Lung microvascular endothelial cell (primary cell): ENCODE results near the gene SIGLEC14. TPM values are rescaled to one million over a fixed set of nuclear protein-coding genes. Genes with fewer than 3 reads are reported as not detected.
"Not testable (repeated sequence)": the region's sequence is repeated elsewhere in the genome, so short reads cannot be mapped to it uniquely, and the experiment has no call there.

Source experiments
- DNase-seq, 2 donors: peaks; one replicate each; pipeline versions ENCODE4 v3.0.0 to v3.0.0-alpha.2; 2010; ENCODE audit warnings: low read depth in 2 of 2
- total RNA-seq: library from RNA; depleted of rRNA; stranded (reverse); fragments of >200 nt; gene quantifications from 2 replicates; pipeline ENCODE4 v1.2.1, GENCODE V29; 2014

The SIGLEC14 gene
- total RNA-seq, 1 donor from 2014 or later, result not detected

DNA sequence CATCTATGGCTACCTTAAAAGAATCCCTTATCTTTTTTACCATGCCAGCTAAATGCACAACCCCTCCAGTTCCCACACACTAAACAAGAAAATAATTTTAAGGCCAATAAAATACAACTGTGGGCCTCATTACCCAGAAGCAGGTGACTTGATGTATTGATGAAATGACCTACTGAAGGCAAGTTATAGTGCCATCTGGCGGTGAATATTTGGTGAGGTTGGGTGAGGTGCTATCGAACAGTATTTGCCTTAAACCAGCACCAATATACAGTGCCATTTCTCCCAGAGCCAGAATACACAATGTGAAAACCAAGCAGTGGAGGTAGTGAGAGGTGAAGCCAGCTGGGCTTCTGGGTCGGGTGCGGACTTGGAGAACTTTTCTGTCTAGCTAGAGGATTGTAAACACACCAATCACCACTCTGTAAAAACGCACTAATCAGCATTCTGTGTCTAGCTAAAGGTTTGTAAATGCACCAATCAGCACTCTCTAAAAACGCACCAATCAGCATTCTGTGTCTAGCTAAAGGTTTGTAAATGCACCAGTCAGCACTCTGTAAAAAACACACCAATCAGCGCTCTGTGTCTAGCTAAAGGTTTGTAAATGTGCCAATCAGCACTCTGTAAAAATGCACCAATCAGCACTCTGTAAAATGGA lies 29.4 kb upstream of the SIGLEC14 start:
- peak; percentile 42 to 65 for DNase-seq

DNA sequence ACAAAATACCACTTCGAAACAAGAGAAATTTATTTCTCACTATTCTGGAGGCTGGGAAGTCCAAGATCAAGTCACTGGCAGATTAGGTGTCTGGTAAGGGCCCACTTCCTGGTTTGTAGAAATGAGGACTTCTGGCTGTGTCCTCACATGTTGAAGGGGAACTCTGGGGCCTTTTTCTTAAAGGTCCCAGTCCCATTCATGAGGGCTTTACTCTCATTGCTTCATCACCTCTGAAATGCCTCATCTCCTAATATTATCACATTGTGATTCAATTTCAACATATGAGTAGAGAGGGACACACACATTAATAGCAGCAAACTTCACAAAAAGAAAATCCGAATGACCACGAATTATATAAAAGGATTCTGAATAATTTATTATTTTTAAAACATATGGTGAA lies 21.6 kb upstream of the SIGLEC14 start:
- DNase-seq, result no peak

DNA sequence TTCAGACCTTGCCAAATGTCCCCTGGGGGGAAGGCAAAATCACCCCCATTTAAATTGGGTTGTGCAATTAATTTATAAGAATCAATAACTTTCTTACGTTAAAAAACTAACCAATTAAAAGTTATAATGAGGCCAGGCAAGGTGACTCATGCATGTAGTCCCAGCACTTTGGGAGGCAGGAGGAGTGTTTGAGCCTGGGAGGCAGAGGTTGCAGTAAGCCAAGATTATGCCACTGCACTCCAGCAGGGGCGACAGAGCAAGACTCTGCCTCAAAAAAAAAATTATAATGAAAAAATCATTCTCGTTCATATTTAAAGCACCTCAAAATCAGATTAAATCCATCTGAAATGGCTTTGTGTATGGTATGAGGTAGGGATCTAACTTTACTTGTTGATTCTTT lies 18.4 kb upstream of the SIGLEC14 start:
- peak in 1 of 2 donors; percentile 15 for DNase-seq

DNA sequence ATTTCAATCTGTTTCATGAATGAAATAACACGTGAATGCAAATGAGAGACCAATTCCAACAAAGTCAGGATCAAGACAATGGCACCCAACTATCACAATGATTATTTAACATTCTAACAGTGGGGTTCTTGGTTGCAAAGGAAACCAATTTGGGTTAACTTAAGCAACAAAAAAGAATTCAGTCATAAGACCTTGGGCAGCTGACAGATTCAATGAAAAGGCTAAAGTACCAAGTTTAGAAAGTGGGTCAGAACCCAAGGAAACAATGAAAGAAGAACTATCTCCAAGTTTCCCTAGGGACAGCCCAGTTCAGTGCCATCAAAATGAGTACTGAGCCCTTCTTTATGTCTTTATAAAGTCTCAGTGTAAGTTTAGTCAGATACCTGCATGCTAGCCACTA lies 17.5 kb upstream of the SIGLEC14 start:
- DNase-seq, result no peak

DNA sequence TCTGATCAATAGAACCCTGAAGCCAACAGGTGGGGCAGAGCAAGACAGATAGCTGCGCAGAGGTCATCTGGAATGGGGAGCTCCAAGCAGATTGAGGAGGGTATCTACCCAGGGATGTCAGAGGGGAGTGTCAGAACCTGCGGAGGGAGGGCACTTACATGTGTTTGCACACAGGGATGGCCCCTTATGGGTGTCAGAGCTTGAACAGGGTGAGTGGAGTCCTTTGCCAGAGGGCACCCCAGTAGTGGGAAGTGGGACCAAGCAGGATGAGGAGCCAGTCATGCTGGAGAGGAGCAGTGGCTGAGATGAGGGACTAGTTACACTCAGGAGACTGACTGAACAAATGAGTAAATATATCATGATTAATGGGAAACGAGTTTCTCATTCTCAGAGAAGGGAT lies 17.0 kb upstream of the SIGLEC14 start:
- no peak for DNase-seq

GRCh38 chr19:51660975-51661600 lies 14.5 kb upstream of the SIGLEC14 start:
- peak; percentile 80 to 84 for DNase-seq

- no peak for DNase-seq
These were observed 8.2 kb upstream of the SIGLEC14 start for GRCh38 chr19:51654783-51655182.

- DNase-seq, result no peak
These were observed 6.5 kb upstream of the SIGLEC14 start for GRCh38 chr19:51653162-51653561.

DNA sequence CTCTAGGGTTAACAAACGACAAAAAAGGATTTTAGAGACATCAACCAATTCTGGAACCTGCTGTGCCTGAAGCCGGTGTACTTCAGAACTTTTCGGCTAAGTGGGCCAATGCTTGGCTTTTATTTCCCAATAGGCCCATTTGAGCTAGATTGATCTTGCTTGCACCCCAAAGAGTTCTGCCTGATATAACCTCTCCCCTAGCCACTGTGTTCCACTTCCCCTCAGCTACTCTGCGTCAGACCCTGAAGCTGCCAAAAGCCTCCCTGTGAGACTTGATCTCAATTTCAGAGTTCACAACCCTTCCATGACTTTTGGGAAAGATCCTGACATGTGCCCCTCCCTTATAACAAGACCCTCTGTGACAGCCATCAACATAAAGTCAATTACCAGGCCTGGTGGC lies 5.6 kb upstream of the SIGLEC14 start:
- no peak for DNase-seq

DNA sequence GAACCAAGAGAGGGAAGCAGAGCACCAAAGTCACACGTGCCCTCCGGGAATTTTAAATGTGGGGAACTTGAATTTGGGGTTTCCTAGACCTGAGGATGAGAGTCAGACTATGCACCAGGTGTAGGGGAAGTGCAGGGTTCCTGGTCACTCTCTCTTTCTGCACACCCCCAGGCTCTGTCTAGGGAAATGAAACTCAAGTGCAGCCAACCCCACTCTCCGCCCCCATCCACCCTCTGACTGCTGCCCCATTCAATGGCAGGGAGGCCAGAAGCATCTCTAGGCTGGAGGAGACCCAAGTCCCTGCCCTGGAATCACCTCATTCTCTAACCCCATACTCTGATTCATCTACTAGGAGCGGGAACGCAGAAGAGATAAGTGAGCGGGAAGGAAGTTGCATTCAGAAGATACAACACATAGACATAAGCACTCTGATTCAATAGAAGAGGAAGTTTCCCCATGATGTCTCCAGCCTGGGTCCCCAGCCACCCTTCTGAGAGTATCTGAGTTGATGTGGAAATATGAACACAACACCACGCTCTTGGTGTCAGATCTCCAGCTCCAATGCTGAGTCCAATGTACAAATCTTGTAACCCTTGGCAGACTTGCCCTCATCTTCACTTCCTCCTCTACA lies 4.7 kb upstream of the SIGLEC14 start:
- no peak for DNase-seq

GRCh38 chr19:51647318-51647717 lies 693 bp upstream of the SIGLEC14 start:
- no peak for DNase-seq

DNA sequence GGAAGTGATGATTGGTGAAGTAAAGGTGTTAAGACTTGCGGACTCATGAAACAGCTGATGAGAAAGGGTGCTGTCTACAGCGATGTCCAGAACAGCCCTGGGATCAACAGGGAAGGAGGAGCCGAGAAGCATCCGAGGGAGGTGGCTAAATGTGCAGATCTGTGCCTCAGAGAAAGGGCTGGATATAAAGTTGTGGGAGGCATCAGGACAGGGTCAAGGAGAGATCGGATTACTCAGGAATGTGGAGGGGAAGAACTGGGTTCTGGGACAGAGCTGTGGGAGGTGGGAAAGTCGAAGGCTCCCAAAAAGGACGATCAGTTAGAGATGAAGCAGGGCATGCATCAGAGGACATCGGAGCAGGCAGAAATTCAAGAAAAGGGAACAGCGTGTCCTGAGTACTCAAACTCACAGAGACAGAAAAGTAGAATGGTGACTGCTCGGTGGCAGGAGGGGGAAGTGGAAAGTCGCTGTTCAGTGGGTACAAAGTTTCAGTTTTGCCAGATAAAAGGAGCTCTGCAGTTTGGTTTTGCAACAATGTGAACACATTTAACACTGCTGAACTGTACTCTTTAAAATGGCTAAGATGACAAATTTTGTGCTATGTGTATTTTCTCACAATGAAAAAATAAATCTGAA lies 1.9 kb downstream of the SIGLEC14 start:
- DNase-seq, result no peak

DNA sequence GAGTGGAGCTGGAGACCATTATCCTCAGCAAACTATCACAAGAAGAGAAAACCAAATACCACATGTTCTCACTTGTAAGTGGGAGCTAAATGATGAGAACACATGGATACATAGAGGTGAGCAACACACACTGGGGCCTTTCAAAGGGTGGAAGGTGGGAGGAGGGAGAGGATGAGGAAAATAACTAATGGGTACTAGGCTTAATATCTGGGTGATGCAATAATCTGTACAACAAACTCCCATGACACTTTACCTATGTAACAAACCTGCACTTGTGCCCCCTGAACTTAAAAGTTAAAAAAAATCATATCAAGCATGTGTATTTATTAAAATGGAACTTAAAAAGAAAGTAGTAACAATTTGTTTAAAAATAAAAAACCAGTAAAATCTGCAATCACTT lies 5.0 kb downstream of the SIGLEC14 start:
- DNase-seq, result no peak

GRCh38 chr19:51640386-51640785 lies 6.2 kb downstream of the SIGLEC14 start:
- DNase-seq, result no peak

DNA sequence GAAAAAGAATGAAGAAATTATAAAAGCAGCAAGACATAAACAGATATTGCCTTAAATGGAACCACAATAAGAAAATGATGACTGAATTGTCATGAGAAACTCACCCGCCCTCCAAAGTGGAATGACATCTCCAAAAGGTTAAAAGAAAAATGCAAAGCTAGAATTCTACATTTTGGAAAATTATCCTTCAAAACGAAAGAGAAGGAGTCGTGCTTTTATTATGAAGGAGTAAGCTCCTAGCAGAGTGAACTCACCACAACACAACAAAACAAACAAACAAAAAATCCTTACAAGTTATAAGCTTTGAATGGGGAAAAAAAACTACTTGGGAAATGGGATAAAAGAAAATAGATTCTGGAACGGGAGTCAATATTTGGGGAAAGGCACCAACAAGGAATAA lies 6.7 kb downstream of the SIGLEC14 start:
- DNase-seq, result no peak

DNA sequence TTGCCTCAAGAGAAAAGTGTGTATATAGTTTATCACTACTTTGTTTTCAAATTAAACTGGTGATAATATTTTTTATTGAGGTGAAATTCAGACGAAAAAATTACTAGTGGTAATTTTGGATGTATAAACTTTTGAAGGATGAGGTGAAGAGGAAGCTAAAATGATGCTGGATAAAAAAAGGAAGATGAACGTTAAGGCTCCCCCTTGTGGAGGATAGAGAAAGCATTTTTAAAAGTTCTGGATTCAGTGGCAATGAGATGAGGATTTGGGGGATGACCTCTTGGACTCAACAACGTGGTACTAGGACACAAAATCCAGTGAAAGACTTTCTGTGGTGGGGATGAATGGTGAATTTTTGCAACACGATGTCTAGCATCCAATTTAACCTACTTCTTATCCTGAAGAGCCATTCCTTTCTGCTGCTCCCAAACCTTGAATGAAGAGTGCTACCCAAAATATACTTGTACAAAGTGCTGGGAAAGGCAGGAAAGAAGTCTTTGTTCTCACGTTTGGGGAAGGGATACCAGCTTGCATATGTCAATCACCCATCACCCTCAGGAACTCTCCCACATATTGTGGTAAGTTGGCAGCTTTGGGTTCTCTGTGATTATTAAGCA lies 9.2 kb downstream of the SIGLEC14 start:
- peak; percentile 19 to 20 for DNase-seq

DNA sequence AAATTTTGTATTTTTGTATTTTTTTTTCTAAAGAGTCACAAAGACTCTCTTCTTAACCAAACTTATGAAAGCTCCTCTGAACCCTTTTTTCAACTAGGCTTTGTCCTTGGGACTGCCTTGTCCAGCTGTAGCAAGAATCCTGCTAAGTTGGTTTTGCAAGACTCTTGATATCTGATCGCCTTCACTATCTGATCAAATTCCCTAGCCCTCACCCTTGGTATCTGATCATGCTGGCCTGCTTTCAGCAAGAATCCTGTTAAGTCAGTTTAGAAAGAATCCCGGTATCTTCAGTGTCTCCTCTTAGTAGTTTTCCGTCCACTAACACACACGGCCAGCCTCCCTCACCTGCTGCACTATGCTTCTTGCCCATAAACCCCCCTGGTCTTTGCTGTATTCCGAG lies 14.5 kb downstream of the SIGLEC14 start:
- no peak for DNase-seq

DNA sequence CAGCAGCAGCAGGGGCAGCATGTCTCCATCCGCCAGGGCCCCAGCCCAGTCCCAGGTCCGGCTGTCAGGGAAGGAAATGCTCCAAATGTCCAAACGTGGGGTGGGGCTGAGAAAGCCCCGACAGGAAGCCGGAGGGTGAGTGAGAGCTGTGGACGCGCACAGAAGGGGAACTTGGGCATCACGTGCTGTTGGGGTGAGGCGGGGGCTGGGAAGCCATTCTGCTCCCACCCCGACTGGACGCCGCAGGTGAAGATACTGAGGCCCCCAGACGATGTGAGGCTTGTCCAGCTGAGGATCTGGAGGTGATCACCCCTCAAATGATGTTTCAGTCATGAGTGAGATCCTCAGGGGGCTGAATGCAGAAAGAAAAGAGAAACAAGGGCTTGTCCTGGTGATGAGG lies 16.3 kb downstream of the SIGLEC14 start, which contains the start of gene SIGLEC5:
Gene SIGLEC5, minus strand, starts transcription at position 87 of the 400 bp plus-strand sequence. Its CDS starts 66 bp downstream, at position 21.
- not testable (repeated sequence) for DNase-seq

DNA sequence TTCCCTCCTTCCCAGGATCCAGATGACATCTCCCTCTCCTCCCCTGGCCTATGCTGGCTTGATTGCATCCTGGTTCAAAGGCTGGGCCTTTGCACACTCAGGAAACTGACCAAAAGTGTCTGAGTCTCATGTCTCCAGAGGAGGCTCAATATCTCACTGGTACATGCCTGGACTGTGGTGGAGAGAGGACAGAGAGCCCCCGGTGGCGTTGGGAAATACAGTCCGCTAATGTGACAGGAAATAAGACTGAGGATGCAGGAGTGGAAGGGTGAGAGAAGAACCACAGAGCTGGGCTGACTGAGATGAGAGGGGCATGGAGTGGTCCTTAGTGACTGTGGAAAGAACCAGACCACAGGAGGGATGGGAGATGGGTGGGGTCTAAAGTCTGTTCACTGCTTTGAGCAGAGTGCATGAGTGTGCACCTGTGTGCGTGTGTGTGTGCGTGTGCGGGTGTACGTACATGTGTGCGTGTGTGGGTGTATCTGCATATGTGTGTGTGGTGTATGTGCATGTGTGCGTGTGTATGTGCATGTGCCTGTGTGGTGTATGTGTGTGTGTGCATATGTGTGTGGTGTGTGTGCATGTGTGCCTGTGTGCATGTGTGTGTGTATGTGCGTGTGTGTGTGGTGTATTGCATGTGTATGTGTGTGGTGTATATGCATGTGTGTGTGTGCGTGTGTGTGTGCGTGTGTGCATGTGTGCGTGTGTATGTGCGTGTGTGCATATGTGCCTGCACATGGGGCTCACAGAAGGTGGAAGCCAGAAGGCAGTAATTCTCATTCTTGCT lies 18.3 kb downstream of the SIGLEC14 start:
- DNase-seq, result no peak

DNA sequence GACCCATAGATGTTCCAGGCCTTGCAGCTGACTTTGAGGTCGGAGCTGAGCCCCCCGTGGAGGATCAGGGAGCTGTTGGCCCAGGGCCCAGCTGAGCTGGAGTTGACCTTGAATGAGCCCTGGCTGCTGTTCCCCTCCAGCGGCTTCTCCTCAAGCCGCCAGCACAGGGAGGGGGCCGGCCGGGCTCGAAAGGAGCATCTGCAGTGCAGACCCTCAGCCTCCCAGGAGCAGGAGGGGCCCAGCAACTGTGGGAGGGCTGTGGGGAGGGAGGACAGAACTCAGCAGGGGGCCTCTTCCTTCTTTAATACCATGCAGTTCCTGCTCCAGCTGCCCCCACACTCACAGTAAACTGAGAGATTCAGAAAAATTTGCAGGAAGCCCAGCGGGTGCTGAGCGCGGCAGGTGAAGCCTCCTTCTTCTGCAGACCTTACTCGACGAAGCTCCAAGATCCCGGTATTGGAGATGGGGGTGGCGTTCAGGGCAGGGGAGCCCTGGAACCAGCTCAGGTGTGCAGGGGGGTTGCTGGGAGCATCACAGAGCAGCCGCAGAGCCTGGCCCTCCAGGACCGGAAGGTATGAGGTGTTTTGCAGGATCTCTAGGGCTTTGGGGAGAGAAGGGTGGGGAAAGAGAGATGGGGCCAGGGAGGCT lies 19.0 kb downstream of the SIGLEC14 start:
- no peak for DNase-seq

DNA sequence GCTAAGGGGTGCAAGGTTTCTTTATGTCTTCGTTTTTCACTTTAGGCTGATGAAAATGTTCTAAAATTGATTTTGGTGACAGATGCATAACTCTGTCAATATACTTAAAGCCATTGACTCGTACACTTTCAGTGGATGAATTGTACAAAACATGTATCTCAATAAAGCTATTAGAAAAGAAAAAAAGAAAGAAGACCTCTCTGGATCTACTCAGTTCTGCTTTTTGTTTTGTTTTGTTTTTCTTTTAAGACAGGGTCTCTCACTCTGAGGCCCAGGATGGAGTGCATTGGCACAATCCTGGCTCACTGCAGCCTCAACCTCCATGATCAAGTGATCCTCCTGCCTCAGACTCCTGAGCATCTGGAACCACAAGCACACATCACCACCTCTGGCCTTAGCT lies 19.9 kb downstream of the SIGLEC14 start:
- no peak for DNase-seq
